Breast epithelium (tissue), 3 donors: Measurements from ENCODE around the gene SSBP4.

ENCODE experiments used
- POLR2A ChIP-seq: fragments of 450-650 bp; IDR thresholded peaks from one replicate; pipeline ENCODE4 v1.6.1; 2016; ENCODE audit warnings: antibody characterized with exemption, mild to moderate bottlenecking, moderate library complexity
- TF ChIP-seq, protein P1 (sequence below), 3 donors: fragments of 450-650 bp; IDR thresholded peaks; one replicate each; pipeline ENCODE4 v1.5.1; 2016 to 2017; ENCODE audit warnings: antibody characterized with exemption in 3 of 3, mild to moderate bottlenecking in 3 of 3, moderate library complexity in 3 of 3

DNA sequence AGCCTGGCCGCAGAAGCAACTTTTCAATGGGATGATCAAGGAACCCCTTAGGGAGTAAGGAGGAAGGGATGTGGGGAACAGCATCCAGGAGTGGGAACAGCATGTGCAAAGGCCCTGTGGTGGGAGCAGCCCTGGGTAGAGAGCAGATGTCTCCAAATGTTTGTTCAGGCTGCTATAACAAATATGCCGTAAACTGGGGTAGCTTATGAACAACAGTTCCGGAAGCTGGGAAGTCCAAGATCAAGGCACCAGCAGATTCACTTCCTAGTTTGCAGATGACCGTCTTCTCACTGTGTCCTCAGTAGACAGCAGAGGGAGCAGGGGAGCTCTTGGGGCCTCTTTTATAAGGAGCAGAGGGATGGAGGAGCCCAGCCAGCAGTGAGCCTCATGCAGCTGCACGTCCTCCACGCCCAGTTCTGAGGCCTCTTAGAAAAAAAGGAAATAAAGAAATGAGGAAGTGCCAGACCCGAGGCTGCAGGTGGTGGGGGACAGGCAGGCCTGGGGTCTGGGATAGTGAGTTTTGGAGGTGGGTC is 17.6 kb upstream of the SSBP4 start:
- TF ChIP-seq, protein P1, sequence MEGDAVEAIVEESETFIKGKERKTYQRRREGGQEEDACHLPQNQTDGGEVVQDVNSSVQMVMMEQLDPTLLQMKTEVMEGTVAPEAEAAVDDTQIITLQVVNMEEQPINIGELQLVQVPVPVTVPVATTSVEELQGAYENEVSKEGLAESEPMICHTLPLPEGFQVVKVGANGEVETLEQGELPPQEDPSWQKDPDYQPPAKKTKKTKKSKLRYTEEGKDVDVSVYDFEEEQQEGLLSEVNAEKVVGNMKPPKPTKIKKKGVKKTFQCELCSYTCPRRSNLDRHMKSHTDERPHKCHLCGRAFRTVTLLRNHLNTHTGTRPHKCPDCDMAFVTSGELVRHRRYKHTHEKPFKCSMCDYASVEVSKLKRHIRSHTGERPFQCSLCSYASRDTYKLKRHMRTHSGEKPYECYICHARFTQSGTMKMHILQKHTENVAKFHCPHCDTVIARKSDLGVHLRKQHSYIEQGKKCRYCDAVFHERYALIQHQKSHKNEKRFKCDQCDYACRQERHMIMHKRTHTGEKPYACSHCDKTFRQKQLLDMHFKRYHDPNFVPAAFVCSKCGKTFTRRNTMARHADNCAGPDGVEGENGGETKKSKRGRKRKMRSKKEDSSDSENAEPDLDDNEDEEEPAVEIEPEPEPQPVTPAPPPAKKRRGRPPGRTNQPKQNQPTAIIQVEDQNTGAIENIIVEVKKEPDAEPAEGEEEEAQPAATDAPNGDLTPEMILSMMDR (IDR thresholded peaks at IDR 0.05): no peak
- no peak for TF ChIP-seq POLR2A
